HPDE6-E6E7 (cell line): ENCODE data around the gene FAM216B.
"Not testable (repeated sequence)": the region's sequence is repeated elsewhere in the genome, so short reads cannot be mapped to it uniquely, and the experiment has no call there.

ENCODE experiments used
- DNase-seq: peaks from one replicate; pipeline ENCODE4 v3.0.0; 2011; ENCODE audit warnings: missing footprints; ENCODE audit errors: extremely low spot score

FAM216B gene

DNA sequence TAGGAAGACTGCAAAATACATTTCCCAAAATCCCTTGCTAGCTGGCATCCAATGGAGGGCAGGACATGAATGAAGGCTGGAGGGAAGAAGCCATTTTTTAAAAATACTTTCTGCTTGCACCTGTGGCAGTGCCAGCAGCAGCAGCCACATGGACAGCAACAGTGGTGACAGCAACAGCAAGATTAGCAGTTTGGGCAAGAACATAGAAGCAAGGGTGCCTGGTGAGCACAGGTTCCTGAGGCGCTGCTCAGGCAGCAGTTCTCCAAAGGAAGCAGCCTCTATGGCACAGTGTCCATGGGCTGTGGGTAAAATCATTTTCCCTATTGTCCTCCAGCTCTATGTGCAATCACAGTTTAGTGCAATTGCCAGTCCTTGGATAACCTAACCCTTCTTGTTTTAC is 1.3 kb upstream of the FAM216B start:
- no peak for DNase-seq

DNA sequence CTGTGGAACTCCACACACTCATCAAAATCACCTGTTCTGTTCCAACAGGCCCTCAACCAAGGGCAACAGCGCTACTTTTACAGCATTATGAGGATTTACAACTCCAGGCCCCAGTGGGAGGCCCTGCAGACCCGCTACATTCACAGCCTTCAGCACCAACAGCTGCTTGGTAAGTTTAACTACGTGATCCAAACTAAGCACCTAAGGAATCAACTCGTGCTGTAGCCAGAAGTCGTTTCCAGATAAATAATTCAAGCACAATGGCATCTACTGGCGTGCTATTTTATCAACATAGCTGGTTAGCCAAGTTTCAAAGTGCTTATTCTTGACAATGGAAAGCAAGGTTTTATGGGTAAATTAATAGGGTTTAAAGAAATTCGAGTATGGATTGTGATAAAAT is 5.3 kb downstream of the FAM216B start:
- DNase-seq, result no peak

DNA sequence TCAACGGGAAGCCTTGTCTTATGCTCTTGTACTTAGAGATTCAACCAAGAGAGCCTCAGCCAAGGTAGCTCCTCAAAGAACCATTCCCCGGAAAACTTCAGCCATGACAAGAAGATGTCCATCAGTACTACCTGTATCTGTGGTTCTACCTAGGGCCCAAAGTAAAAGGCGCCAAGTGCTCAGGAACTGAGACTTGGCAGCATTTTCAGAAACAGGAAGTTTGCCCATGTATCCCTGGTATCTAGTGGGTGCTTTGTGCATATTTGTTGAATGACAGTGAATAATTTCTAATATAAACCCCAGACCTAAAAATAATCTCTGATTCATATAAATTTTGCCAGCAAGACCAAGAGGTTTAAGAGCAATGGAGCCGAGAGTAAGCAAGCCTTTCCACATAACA is 7.2 kb downstream of the FAM216B start:
- no peak for DNase-seq

DNA sequence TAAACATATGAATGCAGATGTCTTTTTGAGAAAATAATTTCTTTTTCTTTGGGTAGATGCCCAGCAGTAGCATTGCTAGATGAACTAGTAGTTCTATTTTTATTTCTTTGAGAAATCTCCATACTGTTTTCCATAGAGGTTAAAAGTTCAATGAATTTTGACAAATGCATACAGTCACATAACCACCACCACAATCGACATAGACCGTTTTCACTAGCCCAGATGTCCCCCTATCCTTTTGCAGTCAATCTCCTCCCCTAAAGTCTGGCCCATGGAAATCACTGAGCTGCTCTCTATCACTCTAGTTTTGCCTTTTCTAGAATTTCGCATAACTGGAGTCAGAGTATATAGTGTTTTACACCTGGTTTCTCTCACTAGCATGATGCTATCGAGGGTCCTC is 10.8 kb downstream of the FAM216B start:
- DNase-seq, result no peak

DNA sequence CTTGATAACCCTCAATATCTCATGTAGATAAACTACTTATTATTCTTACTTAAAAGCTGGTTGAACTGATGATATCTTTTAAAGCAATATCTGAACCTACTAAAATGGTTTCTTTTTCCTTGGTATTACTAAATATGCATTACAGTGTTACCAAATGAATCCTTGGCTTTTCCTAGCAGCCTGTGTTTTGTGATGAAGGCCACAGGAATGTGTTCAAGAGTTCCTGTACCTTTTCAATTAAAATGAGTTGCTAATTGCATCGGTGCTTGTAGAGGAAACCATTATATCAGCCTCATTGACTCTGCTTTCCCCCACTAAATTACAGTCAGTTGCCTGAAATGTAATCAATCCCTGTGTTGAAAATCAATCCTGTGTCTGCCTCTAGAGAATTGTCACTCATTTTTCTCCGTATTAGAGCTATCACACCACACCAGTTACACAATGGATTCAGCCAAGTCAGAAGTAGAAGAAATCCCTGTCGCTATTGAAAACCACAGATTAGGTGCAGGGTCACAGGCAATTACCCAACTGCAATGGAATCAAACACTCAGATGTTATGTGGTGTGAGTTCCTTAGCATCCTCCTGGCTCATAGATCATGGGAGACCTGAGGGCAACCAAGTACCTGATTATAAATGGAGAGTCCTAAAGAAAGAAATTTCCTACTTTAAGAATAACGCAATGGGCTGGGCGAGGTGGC is 13.3 kb downstream of the FAM216B start:
- no peak for DNase-seq

DNA sequence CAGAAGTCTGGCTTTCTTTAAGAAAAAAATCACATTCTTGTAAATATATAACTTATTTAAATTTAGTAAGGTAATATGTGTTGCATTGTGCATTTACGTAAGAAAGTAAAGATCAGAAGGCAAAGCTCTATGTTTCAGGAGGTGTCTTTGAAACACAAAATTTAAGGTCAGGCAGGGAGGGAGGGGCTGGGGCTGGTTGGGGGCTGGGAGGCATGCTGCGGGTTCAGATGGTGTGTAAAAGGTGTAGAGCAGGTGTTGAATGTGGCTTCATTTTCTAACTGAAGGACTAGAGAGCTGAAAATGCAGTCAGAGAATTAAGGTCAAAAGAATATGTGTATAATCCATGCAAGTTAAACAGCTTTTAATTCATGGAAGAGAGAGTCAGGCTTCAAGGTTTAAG is 14.3 kb downstream of the FAM216B start:
- no peak for DNase-seq

DNA sequence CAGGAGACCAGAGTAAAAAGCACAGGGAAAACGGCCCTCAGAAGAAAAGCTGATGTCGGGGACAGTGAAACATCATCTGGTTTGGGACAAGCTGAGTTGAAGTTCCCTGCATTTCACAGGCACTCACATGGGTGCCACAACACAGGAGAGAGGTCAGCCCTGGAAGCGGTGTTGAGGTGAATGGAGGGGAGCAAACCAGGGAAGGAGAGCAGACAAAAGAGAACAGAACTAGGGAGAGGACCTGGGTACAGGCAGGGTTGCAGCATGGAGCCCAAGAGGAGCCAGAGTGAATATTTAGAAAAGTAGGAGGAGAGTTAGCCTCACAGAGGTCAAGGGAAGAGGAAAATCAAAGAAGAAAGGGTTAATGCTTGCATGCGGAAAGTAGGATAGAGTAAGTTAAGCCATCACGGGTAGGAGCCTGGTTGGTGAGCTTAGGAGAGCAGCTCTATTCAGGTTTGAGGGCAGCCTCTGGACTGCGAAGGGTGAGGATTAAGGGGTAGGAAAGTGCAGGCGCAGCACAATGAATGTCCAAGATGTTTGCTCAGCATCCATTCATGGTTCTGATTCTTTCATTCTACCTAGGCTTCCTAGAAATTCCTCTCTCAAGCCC is 15.5 kb downstream of the FAM216B start:
- DNase-seq, result no peak

DNA sequence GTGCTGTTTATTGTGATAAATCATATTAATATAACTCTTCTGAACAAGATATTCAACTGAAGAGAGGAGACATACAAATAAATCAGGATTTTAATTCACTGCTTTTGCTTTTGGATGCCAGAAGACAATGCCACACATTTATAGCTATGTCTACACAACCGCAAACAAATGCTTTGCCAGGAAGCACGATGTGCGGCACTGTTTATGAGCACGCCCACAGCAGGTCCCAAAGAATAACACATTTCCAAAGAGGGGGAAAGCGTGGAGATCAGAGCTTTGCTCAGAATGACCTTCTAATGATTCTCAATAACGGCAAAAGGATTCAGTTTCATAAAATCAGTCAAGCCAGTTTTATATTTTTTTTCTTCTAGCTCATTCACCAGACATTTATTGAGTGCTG is 16.7 kb downstream of the FAM216B start:
- DNase-seq, result no peak

DNA sequence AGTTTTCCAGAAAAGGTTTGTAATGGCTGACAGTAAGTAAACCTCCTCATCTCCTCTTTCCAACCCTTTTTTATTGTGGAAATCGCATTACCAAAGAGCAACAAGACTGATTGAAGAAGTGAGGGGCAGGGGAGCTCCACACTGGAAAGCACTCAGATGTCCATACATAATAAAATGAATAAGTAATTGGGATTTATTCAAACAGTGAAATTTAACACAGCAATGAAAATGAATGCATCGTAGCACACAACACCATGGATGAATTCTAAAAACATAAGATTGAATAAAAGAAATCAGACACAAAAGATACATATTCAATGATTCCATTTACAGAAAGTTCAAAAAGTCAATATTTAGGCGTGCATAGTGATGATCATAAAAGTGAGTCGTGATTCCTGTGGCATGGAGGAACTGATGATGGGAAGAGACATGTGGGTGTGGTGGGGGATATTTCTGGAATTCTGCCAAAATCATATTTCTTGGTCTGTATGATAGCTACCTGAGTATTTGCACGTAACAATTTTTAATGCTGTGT is 18.8 kb downstream of the FAM216B start:
- DNase-seq, result no peak

DNA sequence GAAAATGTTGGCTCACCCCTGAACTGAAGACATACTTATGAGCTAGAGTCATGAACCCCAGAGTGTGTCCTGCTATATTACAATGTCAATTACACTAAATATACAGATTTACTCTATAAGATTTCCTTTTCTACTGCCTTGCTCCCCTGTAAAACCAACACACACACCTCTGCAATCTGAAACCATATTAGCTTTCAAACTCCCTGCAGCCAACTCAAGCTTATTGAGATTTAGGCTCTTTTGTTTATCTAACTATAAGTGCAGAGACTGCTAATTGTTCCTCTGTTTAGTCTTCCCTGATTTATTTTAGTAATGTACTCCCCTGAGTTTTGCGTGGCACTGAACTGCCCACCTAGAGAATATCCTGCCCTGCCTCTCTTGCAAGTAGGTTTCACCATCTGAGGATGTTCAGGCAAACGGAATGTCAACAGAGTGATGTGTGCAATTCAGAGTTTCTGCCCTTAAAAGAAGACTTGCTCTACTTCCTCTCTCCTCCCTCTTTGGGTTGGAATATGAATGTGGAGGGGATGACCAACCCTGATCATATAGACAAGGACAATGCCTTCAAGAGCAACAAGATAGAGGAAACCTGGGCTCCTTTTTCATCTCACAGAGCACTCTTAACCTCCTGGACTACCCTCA is 22.3 kb downstream of the FAM216B start:
- no peak for DNase-seq

DNA sequence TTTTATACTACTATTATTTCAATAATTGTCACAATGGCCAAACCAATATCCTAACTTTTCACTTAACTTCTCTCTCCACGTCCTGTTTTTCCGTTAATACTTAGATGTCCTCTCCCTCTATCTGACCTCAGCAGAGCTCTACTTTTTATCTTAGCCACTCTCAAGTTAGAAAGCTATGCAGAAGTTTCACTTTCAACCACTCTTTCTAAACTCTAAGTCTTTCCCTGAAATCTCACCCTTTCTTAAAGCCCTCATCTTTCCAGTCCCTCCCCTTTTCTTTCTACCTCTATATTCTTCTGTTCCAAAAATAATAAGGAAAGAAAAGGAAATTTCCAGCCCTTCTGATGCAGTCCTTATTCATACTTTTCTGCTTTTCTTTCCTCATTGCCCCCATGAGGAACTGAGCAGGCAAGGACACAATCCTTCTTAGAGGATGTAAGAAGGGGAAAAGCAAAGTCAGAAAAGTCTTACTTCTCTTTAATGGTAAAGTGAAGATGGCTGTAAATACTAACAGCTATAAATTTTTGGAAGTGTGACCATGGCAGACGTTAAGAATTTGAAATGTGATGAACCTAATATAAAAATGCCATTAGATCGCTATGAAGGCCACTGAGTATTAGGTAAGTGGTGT is 23.0 kb downstream of the FAM216B start:
- no peak for DNase-seq

DNA sequence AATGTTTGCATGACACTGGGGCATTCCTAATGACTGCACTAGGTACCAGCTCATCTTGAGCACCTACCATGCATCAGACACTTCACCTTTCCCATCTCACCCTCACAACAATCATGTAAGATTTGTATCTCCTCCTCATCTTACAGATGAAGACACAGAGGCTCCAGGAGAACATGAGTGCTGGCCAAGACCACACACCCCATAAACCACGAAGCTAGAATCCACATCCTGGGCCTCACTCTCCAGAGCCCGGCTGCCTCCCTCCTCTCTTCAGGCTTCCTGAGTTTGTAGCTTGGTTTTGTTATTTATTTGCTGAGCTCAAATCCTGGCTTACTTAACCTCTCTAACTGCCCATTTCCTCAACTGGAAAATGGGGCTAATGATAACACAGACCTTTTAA is 25.9 kb downstream of the FAM216B start:
- no peak for DNase-seq

DNA sequence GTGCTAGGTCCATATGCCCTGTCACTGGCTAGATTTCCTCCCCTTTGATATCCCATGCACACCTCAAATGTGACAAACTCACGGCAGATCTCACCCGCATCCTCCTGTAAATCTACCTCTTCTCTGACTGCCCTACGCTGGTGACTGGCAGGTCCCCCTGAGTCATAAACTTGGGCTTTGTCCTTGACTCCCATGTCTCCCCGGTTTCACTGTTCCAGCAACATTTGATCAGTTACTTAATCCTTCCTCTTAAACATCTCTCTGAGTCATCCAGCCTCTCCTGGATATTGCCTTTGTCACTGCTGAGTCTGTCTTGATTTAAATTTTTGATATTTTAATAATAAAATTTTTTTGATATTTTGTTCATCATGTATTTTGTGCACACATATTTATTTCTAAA is 26.5 kb downstream of the FAM216B start:
- DNase-seq, result peak; percentile 38

DNA sequence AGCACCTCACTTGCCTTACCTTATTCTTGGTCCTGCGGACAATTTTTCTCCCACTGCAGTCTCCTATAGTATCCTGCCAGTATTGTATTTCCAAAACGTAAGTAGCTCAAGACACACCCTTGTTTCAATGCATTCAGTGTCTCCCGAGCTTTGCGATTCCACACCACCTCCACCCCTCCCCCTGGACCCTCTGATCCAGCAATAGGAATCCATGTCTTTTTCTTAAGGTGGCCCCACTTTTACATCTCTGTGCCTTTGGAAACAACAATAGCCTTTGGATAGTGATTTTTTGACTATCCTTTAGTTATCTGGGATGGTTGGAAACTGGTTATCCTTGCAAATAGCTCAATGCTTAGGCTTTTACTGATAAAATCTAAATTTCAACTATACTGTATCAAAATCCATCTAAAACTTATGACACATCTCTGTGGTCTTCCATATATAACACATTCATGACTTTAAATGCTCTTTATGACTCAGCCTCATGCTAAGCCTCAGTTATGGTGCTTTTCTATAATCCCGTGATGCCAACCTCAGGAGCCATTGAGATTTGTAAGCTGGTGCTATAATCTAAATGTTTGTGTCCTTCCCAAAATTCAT is 27.1 kb downstream of the FAM216B start:
- DNase-seq, result no peak

DNA sequence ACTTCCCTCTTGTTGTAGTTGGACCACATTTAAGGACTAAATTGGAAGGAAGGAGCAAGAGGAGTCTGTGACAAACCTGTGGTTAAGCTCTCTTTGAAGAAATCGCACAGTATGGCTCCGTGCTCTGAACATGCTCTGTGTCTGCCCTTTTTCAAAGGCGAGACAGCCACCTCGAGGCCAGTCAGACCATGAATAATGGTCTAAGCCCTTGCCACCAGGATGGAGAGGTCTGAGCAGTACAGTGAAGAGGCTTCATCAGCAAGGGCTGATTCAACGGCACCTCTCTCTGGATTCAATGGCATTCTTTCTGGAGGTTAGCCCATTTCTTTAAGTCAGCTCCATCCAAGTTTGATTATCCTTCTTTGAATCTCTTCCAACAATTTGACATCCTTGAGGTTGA is 30.9 kb downstream of the FAM216B start:
- DNase-seq, result no peak

DNA sequence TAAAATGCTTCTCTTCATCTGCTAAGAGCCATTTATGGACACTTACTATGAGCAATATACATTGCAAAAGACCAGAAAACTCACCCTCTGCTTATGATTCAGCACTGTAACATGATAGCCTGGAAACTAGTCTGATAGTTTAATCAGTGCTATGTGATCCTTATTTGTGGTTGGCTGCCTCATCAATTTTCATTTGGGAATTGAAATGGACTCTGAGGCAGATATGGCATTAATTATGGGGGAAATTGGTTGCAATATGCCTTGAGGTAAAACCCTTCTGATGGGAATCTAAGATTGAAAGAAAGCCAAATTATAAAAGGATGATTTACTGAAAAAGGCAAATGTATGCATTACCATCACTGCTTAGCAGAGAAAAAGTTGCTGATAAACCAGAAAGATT is 33.5 kb downstream of the FAM216B start:
- DNase-seq, result peak; percentile 28

DNA sequence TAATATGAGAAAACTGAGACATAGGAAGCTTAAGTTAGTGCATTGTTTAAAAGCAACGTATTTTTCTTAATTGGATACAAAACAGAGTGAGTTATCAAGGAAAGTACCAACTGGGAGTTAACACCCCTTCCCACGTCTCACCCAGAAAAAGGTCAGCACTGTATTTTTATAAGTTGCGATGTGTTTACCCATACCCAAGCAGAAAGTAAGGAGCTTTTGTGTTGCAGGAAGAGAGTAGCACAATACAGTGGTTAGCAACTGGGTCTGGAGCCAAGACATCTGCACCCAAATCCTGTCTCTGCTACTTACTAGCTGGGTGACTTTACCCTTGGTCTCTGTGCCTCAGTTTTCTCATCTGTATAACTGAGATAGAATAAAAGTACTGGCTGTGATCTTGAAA is 34.3 kb downstream of the FAM216B start:
- no peak for DNase-seq

DNA sequence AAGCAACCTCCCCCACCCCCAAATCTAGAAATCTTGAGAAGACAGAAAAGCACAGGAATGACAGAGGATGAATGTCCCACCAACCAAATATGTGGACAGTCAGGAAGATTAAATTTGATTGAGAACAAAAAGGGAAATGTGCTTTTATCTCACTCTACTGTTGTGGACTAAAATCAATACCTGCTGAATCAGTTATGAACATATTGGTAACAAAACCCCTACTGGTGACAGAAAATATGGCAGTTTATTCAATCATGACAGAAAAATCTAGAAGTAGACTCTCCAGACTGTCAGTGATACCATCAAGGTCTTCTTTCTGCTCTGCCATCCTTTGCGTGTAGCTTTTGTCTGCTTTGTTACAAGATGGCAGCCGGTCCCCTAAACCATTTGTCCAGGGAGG is 35.2 kb downstream of the FAM216B start:
- no peak for DNase-seq

DNA sequence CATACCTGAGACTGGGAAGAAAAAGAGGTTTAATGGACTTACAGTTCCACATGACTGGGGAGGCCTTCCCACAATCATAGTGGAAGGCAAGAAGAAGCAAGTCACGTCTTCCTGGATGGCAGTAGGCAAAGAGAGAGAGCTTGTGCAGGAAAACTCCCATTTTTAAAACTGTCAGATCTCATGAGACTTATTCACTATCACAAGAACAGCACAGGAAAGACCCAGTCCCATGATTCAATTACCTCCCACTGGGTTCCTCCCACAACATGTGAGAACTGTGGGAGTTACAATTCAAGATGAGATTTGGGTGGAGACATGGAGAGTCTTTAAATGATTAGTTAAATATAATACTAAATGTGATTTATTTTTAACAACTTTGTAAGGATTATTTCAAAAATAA is 38.3 kb downstream of the FAM216B start:
- DNase-seq, result not testable (repeated sequence)

DNA sequence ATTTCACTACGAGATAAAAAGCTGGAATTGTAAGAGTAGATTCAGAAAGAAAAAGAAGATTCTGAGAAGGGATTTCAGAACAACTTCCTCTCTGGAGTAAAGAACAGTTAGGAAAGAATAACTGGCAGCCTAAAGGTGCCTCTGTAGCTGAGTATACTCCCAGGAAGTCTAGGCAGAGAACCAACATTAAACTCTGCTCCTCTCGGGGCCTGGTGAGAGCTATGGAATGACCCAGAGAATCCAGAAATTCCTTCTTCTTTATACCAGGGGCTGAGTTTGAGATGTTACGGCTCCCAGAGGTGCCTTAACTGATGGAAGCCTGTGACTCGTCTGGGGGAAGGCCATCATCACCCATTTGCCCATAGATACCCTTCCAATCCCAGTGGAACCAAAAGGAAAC is 39.1 kb downstream of the FAM216B start:
- no peak for DNase-seq

DNA sequence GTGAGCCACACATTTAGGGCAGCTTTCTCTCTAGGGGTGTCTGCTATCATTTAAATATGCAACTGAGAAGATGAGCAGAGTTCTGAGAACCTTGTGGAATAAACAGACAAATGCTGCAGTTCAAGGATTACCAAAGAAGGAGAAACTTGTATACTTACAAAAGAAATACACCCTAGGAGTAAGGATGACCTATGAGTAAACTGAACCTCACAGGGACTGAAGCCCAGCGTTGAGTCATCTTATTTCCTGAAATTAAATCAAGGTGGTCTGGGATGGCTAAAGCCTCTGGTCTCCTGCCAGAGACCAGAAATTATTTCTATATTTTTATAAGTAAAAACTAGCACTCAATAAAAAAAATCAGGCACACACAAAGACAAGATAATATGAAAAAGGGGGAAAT is 40.1 kb downstream of the FAM216B start:
- no peak for DNase-seq
